ENCODE data around the gene MYADML2. TPM values are rescaled to one million over a fixed set of nuclear protein-coding genes. Genes with fewer than 3 reads are reported as not detected.

Gene MYADML2
- total RNA-seq, 2 donors from 2014 or later, result not detected

GRCh38 chr17:81901167-81902022, 45.6 kb downstream of the MYADML2 start:
- no peak for TF ChIP-seq CTCF (conservative IDR thresholded peaks at IDR 0.05)
- H3K36me3 Mint-ChIP-seq (ENCODE audit: low read depth), result peaks cover 22% of the 10 kb centered on the region
- Histone ChIP-seq H3K27me3 (ENCODE audit: control insufficient read depth, insufficient read depth, low read length, poor library complexity, severe bottlenecking) (peaks cover 10% of the 10 kb centered on the region), H3K27ac (ENCODE audit: low read depth, low read length) (no peak overlapping the region), H3K36me3 (ENCODE audit: control insufficient read depth, insufficient read depth, low read length) (peaks cover 30% of the 10 kb centered on the region), H3K9me3 (ENCODE audit: control insufficient read depth, low read length) (no peaks in the 10 kb centered on the region), H3K4me3 (ENCODE audit: low read length) (no peak overlapping the region), H3K9ac (ENCODE audit: extremely low read depth, low read length, poor library complexity, severe bottlenecking) (no peak overlapping the region), H3K4me1 (ENCODE audit: control insufficient read depth, insufficient read depth, low read length) (no peaks in the 10 kb centered on the region)
- no peaks in the 10 kb centered on the region for H3K9me3 Mint-ChIP-seq
- WGBS, 2 experiments (ENCODE audit: insufficient coverage in 1 of 2, insufficient read length in 1 of 2), result 60 to 88% methylated on average over 9 to 21 of the region's 21 CpGs
- peak overlapping the region; percentile 9 for H3K4me3 Mint-ChIP-seq
- H3K4me1 Mint-ChIP-seq, result no peaks in the 10 kb centered on the region
- H3K27me3 Mint-ChIP-seq (ENCODE audit: insufficient read depth), result peaks cover 11% of the 10 kb centered on the region
- H3K27ac Mint-ChIP-seq, result no peak overlapping the region
- DNase-seq, result no peak

GRCh38 chr17:81900181-81900820, 46.7 kb downstream of the MYADML2 start:
- Histone ChIP-seq H3K27ac (ENCODE audit: low read depth, low read length) (no peak overlapping the region), H3K4me3 (ENCODE audit: low read length) (no peak overlapping the region), H3K27me3 (ENCODE audit: control insufficient read depth, insufficient read depth, low read length, poor library complexity, severe bottlenecking) (peaks cover 10% of the 10 kb centered on the region), H3K9ac (ENCODE audit: extremely low read depth, low read length, poor library complexity, severe bottlenecking) (no peak overlapping the region), H3K36me3 (ENCODE audit: control insufficient read depth, insufficient read depth, low read length) (peaks cover 29% of the 10 kb centered on the region), H3K4me1 (ENCODE audit: control insufficient read depth, insufficient read depth, low read length) (no peaks in the 10 kb centered on the region), H3K9me3 (ENCODE audit: control insufficient read depth, low read length) (no peaks in the 10 kb centered on the region)
- H3K9me3 Mint-ChIP-seq, result no peaks in the 10 kb centered on the region
- H3K36me3 Mint-ChIP-seq (ENCODE audit: low read depth), result peaks cover 27% of the 10 kb centered on the region
- H3K27me3 Mint-ChIP-seq (ENCODE audit: insufficient read depth), result peaks cover 11% of the 10 kb centered on the region
- H3K4me1 Mint-ChIP-seq, result no peaks in the 10 kb centered on the region
- no peak overlapping the region for H3K27ac Mint-ChIP-seq
- no peak for TF ChIP-seq CTCF (conservative IDR thresholded peaks at IDR 0.05)
- no peak for DNase-seq
- H3K4me3 Mint-ChIP-seq, result no peak overlapping the region
- WGBS, 2 experiments (ENCODE audit: insufficient coverage in 1 of 2, insufficient read length in 1 of 2), result 89 to 92% methylated on average over 18 of the region's 18 CpGs

GRCh38 chr17:81899514-81900166, 47.4 kb downstream of the MYADML2 start:
- 95 to 97% methylated on average over 17 to 22 of the region's 22 CpGs for WGBS, 2 experiments (ENCODE audit: insufficient coverage in 1 of 2, insufficient read length in 1 of 2)
- peaks cover 11% of the 10 kb centered on the region for H3K27me3 Mint-ChIP-seq (ENCODE audit: insufficient read depth)
- peaks cover 31% of the 10 kb centered on the region for H3K36me3 Mint-ChIP-seq (ENCODE audit: low read depth)
- DNase-seq, result no peak
- no peaks in the 10 kb centered on the region for H3K9me3 ChIP-seq (ENCODE audit: control insufficient read depth, low read length)
- peaks cover 10% of the 10 kb centered on the region for H3K27me3 ChIP-seq (ENCODE audit: control insufficient read depth, insufficient read depth, low read length, poor library complexity, severe bottlenecking)
- peaks cover 32% of the 10 kb centered on the region for H3K36me3 ChIP-seq (ENCODE audit: control insufficient read depth, insufficient read depth, low read length)
- H3K4me1 Mint-ChIP-seq, result no peaks in the 10 kb centered on the region
- TF ChIP-seq CTCF (conservative IDR thresholded peaks at IDR 0.05), result no peak
- no peaks in the 10 kb centered on the region for H3K4me1 ChIP-seq (ENCODE audit: control insufficient read depth, insufficient read depth, low read length)
- no peak overlapping the region for H3K4me3 ChIP-seq (ENCODE audit: low read length)
- no peak overlapping the region for H3K4me3 Mint-ChIP-seq
- H3K27ac ChIP-seq (ENCODE audit: low read depth, low read length), result no peak overlapping the region
- no peak overlapping the region for H3K27ac Mint-ChIP-seq
- no peak overlapping the region for H3K9ac ChIP-seq (ENCODE audit: extremely low read depth, low read length, poor library complexity, severe bottlenecking)
- no peaks in the 10 kb centered on the region for H3K9me3 Mint-ChIP-seq
